ENCODE results near the gene ALG14.
"Not testable (repeated sequence)": the region's sequence is repeated elsewhere in the genome, so short reads cannot be mapped to it uniquely, and the experiment has no call there.

ALG14 gene, protein sequence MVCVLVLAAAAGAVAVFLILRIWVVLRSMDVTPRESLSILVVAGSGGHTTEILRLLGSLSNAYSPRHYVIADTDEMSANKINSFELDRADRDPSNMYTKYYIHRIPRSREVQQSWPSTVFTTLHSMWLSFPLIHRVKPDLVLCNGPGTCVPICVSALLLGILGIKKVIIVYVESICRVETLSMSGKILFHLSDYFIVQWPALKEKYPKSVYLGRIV

DNA sequence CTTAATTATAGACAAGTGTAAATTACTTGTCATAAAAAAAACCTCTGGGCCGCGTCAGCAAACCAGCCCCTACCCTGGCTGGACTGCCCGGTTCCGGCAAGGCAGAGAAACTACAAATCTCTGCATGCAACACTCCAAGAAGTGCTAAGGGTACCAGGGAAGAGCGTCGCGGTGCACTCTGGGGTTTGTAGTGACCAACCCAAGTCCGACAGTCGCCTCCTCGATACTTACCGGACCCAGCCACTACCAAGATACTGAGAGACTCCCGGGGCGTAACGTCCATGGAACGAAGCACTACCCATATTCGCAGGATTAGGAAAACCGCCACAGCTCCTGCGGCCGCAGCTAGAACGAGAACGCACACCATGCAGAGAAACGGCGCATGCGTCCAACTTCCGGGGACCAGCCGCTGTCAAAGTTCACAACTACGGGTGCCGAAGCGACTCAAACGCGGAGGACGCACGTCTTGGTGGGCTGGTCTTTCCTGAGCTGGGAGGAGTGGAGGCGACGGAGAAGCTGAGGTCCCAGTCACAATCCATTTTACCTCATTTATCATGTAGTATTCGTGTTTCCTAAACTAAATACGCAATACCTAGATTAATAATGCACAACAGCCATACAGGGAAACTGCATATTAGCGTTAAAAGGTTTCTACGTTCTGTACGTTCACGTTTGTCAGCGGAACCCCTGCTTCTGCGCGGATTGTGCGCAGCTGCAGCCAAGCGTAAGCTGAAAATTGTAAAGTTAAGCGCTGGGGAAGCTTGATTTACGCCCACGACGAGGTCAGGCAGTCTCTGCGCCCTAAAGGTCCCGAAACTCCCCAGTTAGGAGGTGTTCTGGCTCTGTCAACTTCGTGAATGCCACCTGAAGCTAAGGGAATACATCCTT lies at the start of gene ALG14:
Gene ALG14 (minus strand): TSS at position 420 of the 888 bp plus-strand sequence. CDS start 53 bp downstream, at position 367.
- peak; percentile 98 to 99 for ATAC-seq

DNA sequence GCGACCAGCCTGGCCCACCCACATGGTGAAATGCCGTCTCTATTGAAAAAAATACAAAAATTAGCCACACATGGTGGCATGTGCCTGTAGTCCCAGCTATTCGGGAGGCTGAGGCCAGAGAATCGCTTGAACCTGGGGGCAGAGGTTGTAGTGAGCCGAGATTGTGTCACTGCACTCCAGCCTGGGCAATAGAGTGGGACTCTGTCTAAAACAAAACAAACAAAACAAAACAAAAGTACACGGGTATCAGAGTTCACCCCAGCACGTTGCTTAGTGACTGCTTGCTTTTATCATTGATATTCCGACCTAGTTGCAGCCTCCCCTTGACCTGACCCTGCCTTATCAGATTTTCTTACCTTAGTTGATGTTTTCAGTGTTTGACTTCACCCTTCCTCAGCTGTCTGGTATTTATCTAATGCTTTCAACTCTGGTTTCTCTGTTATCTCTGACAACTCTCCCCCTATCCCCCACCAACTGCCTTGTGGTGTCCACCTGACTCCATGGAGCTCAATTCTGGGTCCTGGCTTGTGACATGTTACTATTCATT lies 49.5 kb upstream of the ALG14 start:
- ATAC-seq: no peak

DNA sequence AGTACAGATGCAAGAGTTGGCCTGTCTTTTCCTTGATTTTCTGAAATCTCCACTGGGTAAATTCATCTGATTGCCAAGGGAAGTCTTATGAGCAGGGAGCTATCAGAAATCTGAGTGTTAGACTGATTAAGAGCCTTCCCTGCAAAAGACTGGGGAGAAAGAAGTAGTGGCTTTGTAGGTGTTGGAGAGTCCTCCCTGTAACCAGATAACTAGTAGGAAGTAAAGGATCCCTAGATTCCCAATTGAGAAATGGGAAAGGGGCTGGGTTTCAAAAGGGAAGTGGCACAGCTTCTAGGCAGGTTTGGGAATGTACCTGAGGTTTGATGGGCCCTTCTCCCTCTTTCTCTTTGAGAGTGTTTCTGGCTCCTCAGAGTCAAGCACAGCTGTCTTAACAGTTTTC lies 46.5 kb upstream of the ALG14 start:
- no peak for ATAC-seq

DNA sequence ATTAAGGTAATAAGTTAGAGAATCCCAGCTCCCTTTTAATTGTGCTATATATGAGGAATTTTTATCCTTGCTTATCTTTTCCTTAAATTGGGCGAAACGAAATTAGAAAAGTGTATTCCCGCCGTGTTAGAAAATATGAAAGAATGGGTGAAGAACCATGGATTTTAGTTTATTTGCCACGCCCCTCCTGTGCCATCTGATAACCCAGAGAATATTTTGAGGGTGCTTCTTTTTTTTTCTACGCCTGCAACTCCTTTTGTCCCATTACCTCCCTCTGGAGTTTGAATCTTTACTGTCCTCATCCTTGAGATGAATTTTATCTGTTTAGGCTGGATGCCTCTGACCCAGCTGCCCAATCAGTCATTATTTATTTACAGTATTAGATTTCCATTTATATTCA lies 46.0 kb upstream of the ALG14 start:
- no peak for ATAC-seq

DNA sequence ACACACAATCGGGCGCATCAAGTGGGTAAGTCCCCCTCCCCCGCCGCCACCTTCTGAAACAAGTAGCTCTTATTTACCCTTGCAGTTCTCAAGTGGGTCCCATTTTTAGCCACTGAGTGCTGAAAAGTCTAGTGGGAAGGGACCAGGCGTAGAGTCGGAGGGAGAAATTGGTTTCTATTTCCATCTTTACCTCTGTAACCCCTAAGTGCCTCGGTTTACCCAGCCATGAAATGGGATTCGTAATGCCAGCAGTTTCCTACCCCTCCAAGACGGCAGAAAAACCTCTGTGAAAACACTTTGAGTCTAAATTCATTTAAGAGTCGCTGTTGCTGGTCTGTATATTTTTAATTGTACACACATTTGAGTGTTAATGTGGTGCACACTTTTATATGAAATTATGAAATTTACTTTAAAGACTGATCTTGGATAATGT lies 45.3 kb upstream of the ALG14 start:
- no peak for ATAC-seq

DNA sequence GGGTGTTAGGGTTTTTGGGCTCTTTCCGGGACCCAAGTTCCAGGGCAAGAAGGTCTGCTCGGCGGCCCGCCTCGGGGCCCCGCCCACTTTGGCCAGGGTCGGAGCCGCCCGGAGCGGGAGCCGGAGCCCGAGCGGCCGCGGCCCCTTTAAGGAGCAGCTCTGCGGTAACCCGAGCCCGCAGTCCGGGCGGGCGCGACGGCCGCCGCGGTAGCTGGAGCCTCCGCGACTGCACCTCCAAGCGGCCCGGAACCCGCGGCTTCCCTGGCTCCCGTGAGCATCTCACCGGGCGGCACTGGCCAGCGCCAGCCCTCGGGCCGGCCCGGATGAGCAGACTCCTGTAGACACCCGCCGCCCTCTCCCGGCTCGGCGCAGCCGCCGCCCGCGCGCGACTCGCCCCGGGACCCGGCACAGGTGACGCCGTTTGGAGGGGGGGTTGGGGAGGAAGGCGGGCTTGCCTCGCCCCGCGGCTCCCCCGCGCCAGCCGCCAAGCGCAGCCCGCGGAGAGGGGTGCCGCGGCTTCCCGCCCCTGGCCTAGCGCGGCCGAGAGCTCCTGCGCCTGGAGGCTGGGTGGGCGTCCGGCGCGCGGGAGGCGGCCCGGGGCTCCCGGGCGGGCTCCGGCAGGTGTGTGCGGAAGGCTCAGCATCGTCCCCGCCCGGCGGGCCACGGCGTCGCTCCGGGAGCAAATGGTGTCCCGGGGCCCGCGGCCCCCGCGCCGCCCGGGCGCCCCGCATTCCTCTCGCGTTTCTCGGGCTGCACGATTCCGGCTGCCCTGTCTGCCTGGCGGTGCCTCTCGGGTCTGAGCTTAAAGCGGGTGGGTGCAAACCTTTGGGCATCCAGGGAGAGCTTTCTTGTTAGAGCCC lies 44.7 kb upstream of the ALG14 start, which contains the start of gene TLCD4:
Gene TLCD4 (plus strand): TSS at position 149 of the 860 bp plus-strand sequence. CDS start 26,547 bp downstream, outside the sequence.
- ATAC-seq: peak; percentile 55 to 56

DNA sequence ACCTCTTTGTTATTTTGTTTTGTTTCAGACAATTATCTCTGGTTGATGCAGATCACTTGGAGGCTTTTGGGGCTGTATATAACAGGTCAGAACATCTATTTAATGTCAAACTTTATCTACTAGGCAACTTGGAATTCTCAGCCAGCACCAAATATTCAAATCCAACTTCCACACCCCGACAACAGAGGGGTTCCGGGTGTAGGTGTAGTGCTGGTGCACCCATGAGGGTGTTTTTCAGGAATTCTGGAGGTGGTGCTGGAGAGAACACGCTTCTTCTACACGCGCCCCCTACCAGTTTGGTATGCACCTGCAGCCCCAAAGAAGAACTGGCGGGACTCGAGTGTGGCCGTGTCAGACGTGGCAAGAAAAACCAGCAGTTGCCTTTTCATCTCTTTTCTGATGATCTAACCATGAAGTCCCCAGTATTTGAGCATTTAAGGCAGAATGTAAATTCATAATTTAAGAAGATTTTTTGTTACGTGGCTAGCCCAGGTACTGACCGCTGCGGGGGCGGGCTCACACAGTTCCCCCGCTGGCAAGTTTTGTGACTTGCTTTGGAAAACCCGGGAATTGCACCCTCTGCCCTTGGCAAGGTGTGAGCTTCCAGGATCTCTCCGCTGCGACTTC lies 43.9 kb upstream of the ALG14 start:
- ATAC-seq: peak; percentile 58 to 69

DNA sequence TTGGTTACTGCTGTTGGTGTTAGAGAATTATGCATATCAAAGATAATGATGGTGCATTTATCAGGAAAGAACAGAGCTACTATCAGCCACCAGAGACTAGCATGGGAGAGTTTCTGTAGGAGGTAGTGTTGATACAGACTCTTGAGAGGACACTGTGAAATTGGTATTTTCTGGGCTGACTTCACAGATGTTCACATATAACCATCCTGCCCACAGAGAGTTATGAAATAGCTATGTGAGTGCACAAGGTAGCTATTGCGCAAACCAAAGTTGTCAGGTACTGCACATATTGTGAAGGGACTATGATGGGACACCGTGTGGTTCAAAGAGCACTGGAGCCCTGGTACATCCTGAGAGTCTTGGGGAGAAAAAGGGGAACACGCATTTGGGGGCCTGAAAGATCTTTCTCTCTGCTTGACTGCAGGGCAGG lies 43.0 kb upstream of the ALG14 start:
- no peak for ATAC-seq

DNA sequence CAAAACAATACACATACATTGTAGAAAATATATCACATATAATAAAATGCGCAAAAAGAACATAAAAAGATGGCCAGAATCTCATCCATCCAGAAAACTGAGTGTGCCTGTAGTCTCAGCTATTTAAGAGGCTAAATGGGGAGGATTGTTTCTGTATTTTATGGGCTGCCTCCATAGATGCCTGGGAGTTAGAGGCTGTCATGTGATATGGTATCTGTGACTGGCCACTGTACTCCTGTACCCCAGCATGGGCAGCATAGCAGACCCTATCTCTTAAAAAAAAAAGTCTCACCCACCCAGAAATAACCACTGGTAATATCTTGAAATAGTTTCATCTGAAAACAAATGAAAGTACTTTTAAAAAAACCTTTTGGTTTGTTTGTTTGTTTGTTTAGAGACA lies 40.9 kb upstream of the ALG14 start:
- ATAC-seq: no peak

DNA sequence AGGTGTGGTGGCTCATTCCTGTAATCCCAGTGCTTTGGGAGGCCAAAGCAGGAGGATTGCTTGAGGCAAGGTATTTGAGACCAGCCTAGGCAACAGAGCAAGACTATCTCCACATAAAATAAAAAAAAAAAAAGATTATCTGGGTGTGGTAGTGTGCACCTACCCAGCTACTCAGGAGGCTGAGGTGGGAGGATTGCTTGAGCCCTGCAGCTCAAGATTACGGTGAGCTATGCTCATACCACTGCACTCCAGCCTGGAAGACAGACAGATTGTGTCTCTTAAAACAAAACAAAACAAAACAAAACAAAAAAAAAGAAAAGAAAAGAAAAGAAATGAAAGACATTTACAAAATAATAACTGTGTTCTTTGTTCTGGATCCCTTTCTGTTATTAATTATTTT lies 38.3 kb upstream of the ALG14 start:
- ATAC-seq: no peak

DNA sequence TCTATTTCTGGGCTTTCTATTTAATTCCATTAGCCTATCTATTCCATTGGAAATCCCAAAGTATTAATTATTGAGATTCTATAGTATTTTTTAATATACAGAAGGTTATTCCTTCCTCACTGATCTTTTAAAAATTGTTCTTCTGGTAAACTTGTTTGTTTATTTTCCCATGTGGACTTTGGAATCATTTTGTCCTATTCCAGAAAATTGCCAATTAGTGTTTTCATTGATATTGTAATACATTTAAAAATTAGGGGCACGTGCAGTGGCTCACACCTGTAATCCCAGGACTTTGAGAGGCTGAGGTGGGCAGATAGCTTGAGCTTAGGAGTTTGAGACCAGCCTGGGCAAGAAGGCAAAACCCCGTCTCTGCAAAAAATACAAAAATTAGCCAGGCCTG lies 36.0 kb upstream of the ALG14 start:
- ATAC-seq: no peak

DNA sequence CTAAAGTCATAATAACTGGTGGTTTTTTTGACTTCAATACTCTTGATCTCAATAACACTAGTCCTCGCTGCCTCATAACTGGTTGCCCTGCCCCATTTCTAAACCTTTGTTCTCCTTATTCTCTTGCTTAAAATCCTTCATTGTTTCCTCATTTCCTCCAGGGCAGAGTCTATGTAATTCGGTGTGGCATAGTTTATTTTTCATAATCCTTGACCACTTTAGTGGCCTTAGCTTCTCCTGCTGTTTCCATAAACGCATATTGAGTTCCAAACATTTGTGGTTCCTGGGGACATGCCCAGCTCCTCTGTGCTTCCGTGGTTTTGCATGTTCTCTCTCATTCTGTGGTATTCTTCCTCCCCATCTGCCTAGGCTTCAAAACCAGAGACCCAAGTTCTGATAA lies 25.4 kb upstream of the ALG14 start:
- ATAC-seq: no peak

DNA sequence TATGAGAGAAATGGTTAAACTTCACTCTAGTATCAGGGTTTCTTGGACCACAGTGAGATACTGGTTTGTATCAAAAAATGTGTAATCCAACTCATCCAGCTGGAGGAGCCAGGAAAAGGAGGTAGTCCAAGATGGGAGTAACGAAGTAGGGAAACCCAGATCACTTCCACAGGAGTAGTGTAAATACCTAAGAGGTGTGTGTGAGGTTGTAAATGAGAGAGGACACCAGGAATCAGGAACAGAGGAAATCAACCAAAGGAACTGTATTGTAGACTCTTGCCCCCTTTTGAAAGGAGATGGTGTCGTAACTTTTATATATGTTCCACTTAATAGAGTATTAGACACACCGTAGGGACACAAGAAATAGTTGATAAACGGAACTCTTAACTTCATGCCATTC lies 24.7 kb upstream of the ALG14 start:
- ATAC-seq: no peak

DNA sequence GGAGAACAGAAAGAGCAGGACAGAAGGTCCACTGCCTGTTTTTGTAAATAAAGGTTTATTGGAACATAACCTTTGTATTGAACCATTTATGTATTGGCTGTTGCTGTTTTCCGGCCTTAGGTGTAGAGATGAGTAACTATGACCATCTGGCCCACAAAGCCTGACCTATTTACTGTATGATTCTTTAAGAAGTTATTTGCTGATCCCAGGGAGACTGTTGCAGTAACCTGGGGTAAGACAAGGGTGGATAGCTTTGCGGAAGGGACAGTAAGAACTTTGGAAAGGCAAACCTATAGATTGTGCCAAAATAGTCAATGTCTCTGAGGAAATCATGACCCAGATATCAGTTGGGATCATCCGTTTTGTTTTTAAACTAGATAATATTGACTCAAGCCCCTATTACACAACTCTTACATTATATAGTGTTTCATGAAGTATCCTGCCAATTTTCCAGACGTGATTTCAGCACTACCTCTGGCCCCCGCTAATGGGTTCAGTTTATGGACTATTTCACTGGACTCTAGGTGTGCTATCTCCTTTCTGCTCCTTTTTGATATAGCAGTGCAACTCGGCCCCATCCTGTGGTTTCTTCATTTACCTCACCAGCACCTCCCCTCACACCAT lies 23.6 kb upstream of the ALG14 start:
- no peak for ATAC-seq

DNA sequence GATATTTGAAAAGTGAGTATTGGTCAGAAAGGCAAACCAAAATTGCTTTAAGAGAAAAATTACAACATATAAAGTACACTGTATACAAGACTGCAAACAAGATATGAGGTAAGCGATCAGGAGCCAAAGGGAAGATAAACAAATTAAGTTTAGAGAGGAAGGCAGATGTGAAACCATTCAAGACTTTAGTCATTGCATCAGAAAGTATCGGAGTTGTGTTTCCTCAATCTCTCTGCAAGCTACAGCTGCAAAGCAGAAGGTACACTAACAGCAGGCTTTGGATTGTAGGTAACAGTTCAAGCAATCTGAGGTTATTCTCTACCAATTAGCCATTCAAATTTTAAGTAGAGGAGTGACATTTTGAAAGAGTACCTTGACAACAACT lies 23.1 kb upstream of the ALG14 start:
- ATAC-seq: no peak

DNA sequence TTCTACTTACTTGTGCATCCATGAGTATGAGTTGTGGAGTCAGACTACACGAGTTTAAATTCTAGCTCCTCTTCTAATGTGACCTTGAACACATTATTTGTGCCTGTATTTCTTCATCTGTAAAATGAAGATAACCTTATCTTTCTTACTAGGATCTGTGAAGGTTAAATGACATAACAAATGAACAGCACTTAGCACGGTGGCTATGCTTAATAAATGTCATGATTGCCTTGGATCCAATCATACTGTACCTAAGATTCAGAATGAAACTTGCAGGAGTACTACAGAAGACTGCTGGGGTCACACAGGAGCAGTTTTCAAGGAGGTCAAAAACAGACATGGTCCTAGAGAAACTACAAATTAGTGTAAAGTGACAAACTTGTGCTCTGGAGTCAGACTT lies 22.2 kb upstream of the ALG14 start:
- ATAC-seq: no peak

DNA sequence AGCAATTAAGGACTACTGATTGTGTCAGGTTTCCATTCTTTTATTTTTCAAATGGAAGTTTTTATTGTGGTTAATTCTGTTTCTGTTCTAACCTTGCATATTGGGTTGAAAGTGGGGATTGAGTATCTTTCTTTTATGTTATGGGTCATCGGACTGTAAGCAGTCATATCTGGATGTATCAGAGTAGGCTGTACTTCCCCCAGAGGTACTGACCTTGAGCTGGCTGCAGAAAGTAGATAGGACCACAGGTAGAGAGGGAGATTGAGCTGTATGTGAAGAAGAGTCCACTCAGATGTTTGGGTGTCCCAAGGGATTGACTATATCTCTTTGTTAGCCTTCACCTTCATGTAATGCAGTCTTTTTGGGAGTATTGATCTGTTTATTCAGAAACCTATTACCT lies 20.5 kb upstream of the ALG14 start:
- peak in 1 of 2 donors; percentile 20 for ATAC-seq

DNA sequence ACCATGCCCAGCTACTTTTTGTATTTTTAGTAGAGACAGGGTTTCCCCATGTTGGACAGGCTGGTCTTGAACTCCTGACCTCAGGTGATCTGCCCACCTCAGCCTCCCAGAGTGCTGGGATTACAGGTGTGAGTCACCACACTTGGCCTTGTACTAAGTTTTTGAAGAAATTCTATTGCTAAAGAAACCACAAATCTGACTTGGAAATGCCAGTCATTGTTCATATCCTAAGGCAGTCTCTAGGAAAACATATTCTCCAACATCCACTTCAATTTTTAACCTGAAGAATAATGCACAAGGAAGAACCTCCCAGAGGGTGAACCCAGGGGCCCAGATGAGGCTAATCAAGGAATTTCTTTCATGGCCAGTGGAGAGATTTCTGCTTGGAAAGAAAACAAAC lies 20.1 kb upstream of the ALG14 start:
- not testable (repeated sequence) for ATAC-seq

DNA sequence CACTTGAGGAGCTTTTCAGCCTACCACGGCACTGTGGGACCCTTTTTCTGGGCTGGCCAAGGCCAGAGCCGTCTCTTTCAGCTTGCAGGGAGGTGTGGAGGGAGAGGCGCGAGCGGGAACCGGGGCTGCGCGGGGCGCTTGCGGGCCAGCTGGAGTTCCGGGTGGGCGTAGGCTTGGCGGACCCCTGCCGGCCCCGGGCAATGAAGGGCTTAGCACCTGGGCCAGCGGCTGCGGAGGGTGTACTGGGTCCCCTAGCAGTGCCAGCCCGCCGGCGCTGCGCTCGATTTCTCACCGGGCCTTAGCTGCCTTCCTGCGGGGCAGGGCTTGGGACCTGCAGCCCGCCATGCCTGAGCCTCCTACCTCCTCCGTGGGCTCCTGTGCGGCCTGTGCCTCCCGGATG lies 18.5 kb upstream of the ALG14 start:
- not testable (repeated sequence) for ATAC-seq

DNA sequence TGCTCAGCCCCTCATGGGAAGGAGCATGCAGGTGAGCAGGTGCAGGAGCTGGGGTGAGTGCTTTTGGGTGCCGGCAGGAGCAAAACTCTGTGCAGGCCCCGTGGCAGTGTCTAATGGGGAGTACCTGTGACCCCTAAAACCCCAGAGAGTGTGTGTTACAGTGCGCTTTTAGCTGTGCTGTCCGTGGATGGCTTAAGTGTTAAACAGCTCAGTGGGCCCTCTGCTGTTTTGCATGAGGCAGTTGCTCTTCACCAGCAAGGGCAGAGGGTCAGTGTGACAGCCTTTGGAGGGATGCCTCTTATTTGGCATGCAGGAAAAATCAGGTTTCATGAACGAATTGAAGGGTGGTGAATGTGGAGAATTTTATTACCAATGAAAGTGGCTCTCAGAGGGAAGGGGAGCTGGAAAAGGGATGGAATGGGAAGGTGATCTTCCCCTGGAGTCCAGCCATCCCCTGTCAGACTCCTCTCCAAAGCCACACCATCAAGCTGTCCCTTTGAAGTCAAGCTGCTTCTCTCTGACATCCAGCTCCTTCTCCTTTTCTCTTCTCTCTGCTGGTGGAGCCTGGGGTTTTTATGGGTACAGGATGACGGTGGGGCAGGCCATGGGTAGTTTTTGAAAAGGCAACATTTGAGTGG lies 17.0 kb upstream of the ALG14 start:
- ATAC-seq: no peak

DNA sequence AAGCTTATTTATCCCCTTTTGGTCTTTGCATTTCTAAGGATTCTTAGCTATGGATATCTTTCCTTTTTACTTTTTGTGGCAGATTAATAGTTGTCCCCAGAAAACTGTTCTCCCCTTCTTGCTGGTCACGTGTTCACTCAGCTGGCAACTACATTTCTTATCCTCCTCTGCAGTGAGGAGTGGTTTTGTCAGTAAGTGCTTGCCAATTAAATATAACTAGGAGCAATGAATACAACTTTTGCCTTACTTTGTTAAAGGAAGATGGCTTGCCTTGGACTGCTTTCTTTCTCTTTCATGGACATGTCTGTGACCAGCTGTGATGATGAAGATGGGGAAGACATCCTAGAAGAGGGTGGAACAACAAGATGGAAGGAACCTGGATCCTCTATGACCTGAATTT lies 15.6 kb upstream of the ALG14 start:
- ATAC-seq: no peak
